PFSK-1 (cell line): Measurements from ENCODE around the gene MPP4.

Experiments
- FOXP2 ChIP-seq: optimal IDR thresholded peaks from 2 replicates; pipeline ENCODE3; 2011; ENCODE audit warnings: borderline replicate concordance, control low read depth, inconsistent platforms; ENCODE audit not compliant: insufficient read depth; ENCODE audit errors: extremely low read length, extremely low read depth
- POLR2AphosphoS5 ChIP-seq: IDR thresholded peaks from 2 replicates; pipeline ENCODE4 v1.6.1; 2012; ENCODE audit warnings: low read depth, mild to moderate bottlenecking, control low read depth, low read length, moderate library complexity
- REST ChIP-seq, 2 experiments: IDR thresholded peaks; 2 replicates each; pipeline versions ENCODE4 v1.6.1 to v1.8.0; 2011 to 2012; ENCODE audit warnings: low read depth in 2 of 2, low read length in 2 of 2, control low read depth in 1 of 2, inconsistent platforms in 1 of 2, mild to moderate bottlenecking in 1 of 2, moderate library complexity in 1 of 2; ENCODE audit not compliant: insufficient read depth in 1 of 2
- SIN3A ChIP-seq: IDR thresholded peaks from 2 replicates; pipeline ENCODE4 v1.6.1; 2012; ENCODE audit warnings: mild to moderate bottlenecking, low read length, moderate library complexity, borderline replicate concordance; ENCODE audit not compliant: insufficient read depth
- TAF1 ChIP-seq: IDR thresholded peaks from 2 replicates; pipeline ENCODE4 v1.6.1; 2012; ENCODE audit warnings: low read length, control low read depth, borderline replicate concordance; ENCODE audit not compliant: insufficient read depth

Gene MPP4

GRCh38 chr2:201642086-201642578, 56.3 kb downstream of the MPP4 start:
- TF ChIP-seq FOXP2 (no peak), POLR2AphosphoS5 (no peak), REST (IDR thresholded peaks at IDR 0.05; ENCODE audit: insufficient read depth in 1 of 2, low read depth in 2 of 2, low read length in 2 of 2) (no peak), SIN3A (no peak), TAF1 (no peak)

- TF ChIP-seq TAF1 (no peak), SIN3A (no peak), POLR2AphosphoS5 (no peak), FOXP2 (no peak), REST (IDR thresholded peaks at IDR 0.05; ENCODE audit: insufficient read depth in 1 of 2, low read depth in 2 of 2, low read length in 2 of 2) (no peak)
Measured at GRCh38 chr2:201639205-201639604, 59.2 kb downstream of the MPP4 start.

GRCh38 chr2:201638326-201638725, 60.1 kb downstream of the MPP4 start:
- TF ChIP-seq SIN3A (no peak), FOXP2 (no peak), REST (IDR thresholded peaks at IDR 0.05; ENCODE audit: insufficient read depth in 1 of 2, low read depth in 2 of 2, low read length in 2 of 2) (no peak), TAF1 (no peak), POLR2AphosphoS5 (no peak)

GRCh38 chr2:201633661-201634249, 64.7 kb downstream of the MPP4 start:
- TF ChIP-seq REST (IDR thresholded peaks at IDR 0.05; ENCODE audit: insufficient read depth in 1 of 2, low read depth in 2 of 2, low read length in 2 of 2): no peak
- no peak for TF ChIP-seq FOXP2
- TF ChIP-seq SIN3A: no peak
- TF ChIP-seq TAF1: no peak
- TF ChIP-seq POLR2AphosphoS5: no peak

- TF ChIP-seq SIN3A (no peak), POLR2AphosphoS5 (no peak), TAF1 (no peak), FOXP2 (no peak), REST (IDR thresholded peaks at IDR 0.05; ENCODE audit: insufficient read depth in 1 of 2, low read depth in 2 of 2, low read length in 2 of 2) (no peak)
Measured at GRCh38 chr2:201631041-201631440, 67.4 kb downstream of the MPP4 start.
